OCI-LY7 (cell line): ENCODE measurements around the gene RRP36. TPM values are rescaled to one million over a fixed set of nuclear protein-coding genes. Genes with fewer than 3 reads are reported as not detected.

ENCODE experiments used
- Bru-seq: library from RNA; stranded (reverse); fragments of 400-500 nt; gene quantifications from one replicate; lab custom pipeline; 2021; lab: Mats Ljungman, UMichigan
- BruChase-seq, 2 experiments: library from RNA; stranded (reverse); fragments of 400-500 nt; gene quantifications; one replicate each; lab custom pipeline; 2021; lab: Mats Ljungman, UMichigan
- BruUV-seq: library from RNA; stranded (reverse); fragments of 400-500 nt; replicated peaks from 2 replicates; lab custom pipeline; 2021; lab: Mats Ljungman, UMichigan
- CTCF ChIA-PET: fragments of 300-600 bp; sonication (Branson Sonifier 250); formaldehyde crosslinking; loops from one replicate; lab custom pipeline; 2022; ENCODE audit warnings: antibody characterized with exemption; ENCODE audit not compliant: unreplicated experiment; lab: Charles Lee
- POLR2A ChIA-PET: fragments of 300-600 bp; sonication (Branson Sonifier 250); formaldehyde crosslinking; loops from one replicate; lab custom pipeline; 2022; ENCODE audit warnings: antibody characterized with exemption; lab: Charles Lee
- DNase-seq: peaks from one replicate; pipeline ENCODE4 v3.0.0-alpha.2; 2015; ENCODE audit warnings: low spot score
- H2AFZ ChIP-seq: fragments of 200-600 bp; sonication (generic), shearing (Covaris generic); 2 replicates; pipeline ENCODE4 v1.6.1; 2014; ENCODE audit warnings: mild to moderate bottlenecking, antibody characterized with exemption, low read length, moderate library complexity
- H3K27ac ChIP-seq: fragments of 200-600 bp; sonication (generic); 2 replicates; pipeline ENCODE4 v1.5.1; 2014; ENCODE audit warnings: mixed run types, low read depth, mild to moderate bottlenecking, moderate library complexity, low read length, inconsistent platforms; ENCODE audit not compliant: poor library complexity, severe bottlenecking
- H3K36me3 ChIP-seq: fragments of 200-600 bp; sonication (generic); 2 replicates; pipeline ENCODE4 v1.6.1; 2014; ENCODE audit warnings: mild to moderate bottlenecking, antibody characterized with exemption, low read length, moderate library complexity, mixed read lengths; ENCODE audit not compliant: insufficient read depth
- H3K4me1 ChIP-seq: fragments of 200-600 bp; sonication (generic); 2 replicates; pipeline ENCODE4 v1.5.1; 2014; ENCODE audit warnings: mild to moderate bottlenecking, low read length; ENCODE audit not compliant: insufficient read depth, poor library complexity, severe bottlenecking
- H3K4me2 ChIP-seq: fragments of 200-600 bp; sonication (generic); 2 replicates; pipeline ENCODE4 v1.6.1; 2014; ENCODE audit warnings: mild to moderate bottlenecking, low read length
- H3K4me3 ChIP-seq: fragments of 200-600 bp; sonication (generic); 2 replicates; pipeline ENCODE4 v1.5.1; 2014; ENCODE audit warnings: mild to moderate bottlenecking, low read depth, low read length; ENCODE audit not compliant: poor library complexity, severe bottlenecking
- H3K79me2 ChIP-seq: fragments of 200-600 bp; sonication (generic); 2 replicates; pipeline ENCODE4 v1.6.1; 2016; ENCODE audit warnings: low read depth, mild to moderate bottlenecking, low read length, moderate library complexity, mixed read lengths; ENCODE audit not compliant: insufficient read depth
- H3K9me2 ChIP-seq: fragments of 200-600 bp; sonication (generic); 2 replicates; pipeline ENCODE4 v1.6.1; 2016; ENCODE audit warnings: mild to moderate bottlenecking, low read length, mixed read lengths; ENCODE audit not compliant: insufficient read depth
- H3K9me3 ChIP-seq: fragments of 200-600 bp; sonication (generic); 2 replicates; pipeline ENCODE4 v1.6.1; 2014; ENCODE audit warnings: mild to moderate bottlenecking, mixed run types, low read length, mixed read lengths
- H4K20me1 ChIP-seq: fragments of 200-600 bp; sonication (generic); 2 replicates; pipeline ENCODE4 v1.6.1; 2014; ENCODE audit warnings: mild to moderate bottlenecking, antibody characterized with exemption, low read length, moderate library complexity, mixed read lengths; ENCODE audit not compliant: insufficient read depth
- EZH2phosphoT487 ChIP-seq: fragments of 200-600 bp; sonication (generic); IDR thresholded peaks from 2 replicates; pipeline ENCODE4 v1.6.1; 2018; ENCODE audit warnings: low read depth, borderline replicate concordance, mild to moderate bottlenecking, mixed run types, antibody characterized with exemption, low read length, moderate library complexity, mixed read lengths
- intact Hi-C: fragments of 100-400 bp; cut with micrococcal nuclease; formaldehyde crosslinking; loops from one replicate; pipeline ENCODE4 v1.10.0; 2022; ENCODE audit not compliant: unreplicated experiment
- long read RNA-seq: library from polyadenylated mRNA; stranded (forward); transcript quantifications from one replicate; pipeline ENCODE4 v2.0.0, GENCODE V29; 2022
- total RNA-seq, 2 experiments: library from RNA; depleted of rRNA in 1 of 2; stranded (reverse); fragments of >200 nt in 1 of 2; shearing (Covaris generic) in 1 of 2; gene quantifications; 2 replicates each; pipeline ENCODE4 v1.2.3, GENCODE V29; 2014 to 2022
- TF ChIP-seq, protein P1 (sequence below): fragments of 200-600 bp; sonication (generic); conservative IDR thresholded peaks from 2 replicates; pipeline ENCODE4 v1.5.1; 2014; ENCODE audit warnings: mild to moderate bottlenecking, antibody characterized with exemption, low read length, moderate library complexity, mixed read lengths

RRP36 gene, protein sequence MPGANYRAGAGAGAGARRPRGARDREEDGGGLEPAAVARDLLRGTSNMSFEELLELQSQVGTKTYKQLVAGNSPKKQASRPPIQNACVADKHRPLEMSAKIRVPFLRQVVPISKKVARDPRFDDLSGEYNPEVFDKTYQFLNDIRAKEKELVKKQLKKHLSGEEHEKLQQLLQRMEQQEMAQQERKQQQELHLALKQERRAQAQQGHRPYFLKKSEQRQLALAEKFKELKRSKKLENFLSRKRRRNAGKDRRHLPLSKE
- total RNA-seq (2014; rRNA removed; shearing (Covaris generic)) (61.1 and 72.6 TPM in 2 replicates), total RNA-seq (2022) (66.7 and 75.9 TPM in 2 replicates), Bru-seq, nascent RNA (percentile 76 among the genes with signal in this experiment), BruChase-seq, experiment 1, labeled RNA remaining after a 6-hour chase (percentile 87 among the genes with signal in this experiment), BruChase-seq, experiment 2, labeled RNA remaining after a 2-hour chase (percentile 88 among the genes with signal in this experiment)
- long read RNA-seq, transcript RRP36-201 (7 exons, 1,159 nt): major isoform, 43 of 54 reads
- long read RNA-seq, partial matches to known transcripts: 2 of 54 reads
- long read RNA-seq, other reads (novel, unspliced or antisense): 9 of 54 reads

DNA sequence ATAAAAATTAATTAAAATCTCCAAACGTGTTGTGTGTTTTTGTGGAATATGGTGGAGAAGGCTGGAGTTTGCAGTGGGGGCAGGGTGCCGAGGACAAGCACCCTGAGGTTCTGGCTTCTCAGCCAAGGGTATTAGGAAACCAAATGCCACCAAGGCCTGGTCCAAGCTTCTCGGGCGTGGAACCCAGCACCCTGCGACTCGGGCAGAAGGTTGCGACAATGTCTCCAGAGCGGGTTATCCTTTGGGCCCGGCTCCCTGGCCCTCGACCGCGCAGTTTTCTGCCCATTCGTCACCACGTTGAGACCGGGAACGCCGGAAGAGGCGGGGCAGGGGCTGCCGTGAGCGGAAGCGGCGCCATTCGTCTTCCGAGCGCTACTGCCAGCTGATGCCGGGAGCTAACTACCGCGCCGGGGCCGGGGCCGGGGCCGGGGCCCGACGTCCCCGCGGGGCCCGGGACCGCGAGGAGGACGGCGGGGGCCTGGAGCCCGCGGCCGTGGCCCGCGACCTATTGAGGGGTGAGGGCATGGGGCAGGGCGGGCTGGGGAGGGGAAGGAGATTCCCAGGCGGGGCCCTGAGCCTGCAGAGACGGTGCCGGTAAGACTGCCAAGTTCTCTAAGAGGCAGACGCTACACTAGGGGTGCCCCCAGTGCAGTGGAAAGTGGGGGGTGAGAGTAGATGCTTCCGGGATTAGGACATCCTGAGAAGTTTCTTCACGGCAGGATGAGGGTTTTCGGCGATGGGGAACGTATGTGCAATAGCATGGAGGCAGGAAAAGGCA, at the start of gene RRP36:
Gene RRP36, plus strand, starts transcription at position 354 of the 778 bp plus-strand sequence. Its CDS starts 32 bp downstream, at position 386.
- H3K4me1 ChIP-seq: peaks cover 22% of the 10 kb centered on the region
- POLR2A ChIA-PET: interaction anchor here (0.7 to 1.7 kb wide), 7 partner anchors 12 to 92 kb away, joined by 3 to 7 read pairs (median 5); partner anchors contain the start of genes CNPY3, KLC4, MRPL2 and PEX6

DNA sequence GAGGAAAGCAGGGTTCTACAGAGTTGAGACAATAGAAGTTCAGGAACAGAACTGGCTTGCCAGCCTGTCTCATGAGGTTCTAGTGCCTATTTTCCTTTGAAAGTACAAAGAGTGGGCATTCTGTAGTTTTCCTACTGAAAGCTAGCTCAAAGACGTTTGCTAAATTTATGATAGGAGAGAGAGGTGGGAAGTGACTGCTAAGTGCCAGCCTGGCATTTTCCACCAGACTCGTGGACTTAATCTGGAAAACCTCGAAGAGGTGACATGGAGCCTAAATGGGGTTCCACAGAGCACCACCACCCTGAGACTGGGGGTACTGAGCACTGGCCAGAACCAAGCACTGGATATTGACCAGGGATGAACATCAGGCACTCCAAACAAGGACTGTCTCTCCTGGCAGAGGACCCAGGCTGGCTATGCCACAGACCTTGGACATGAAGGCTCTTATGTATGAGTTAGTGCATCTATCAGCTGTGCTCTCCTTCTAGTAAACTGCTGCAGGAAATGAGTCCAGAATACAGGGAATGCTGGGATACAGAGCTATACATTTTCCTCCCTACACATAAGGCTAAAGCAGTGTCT, 49.6 kb upstream of the RRP36 start:
- Histone ChIP-seq H2AFZ (no peak overlapping the region), H3K4me2 (no peak overlapping the region)

More for the DNA sequence above, at the start of gene RRP36:
- DNase-seq: peak; percentile 80
- H3K27ac ChIP-seq: peak within 1 kb of the TSS; percentile 80
- peaks cover 76% of the 10 kb centered on the region for H3K36me3 ChIP-seq
- no peaks in the 10 kb centered on the region for H3K9me3 ChIP-seq
- CTCF ChIA-PET: interaction anchor here (0.6 kb wide), 1 partner anchor 402 kb away, joined by 3 read pairs; no protein-coding TSS in a partner anchor
- no peaks in the 10 kb centered on the region for H4K20me1 ChIP-seq
- peak within 1 kb of the TSS; percentile 78 for H2AFZ ChIP-seq
- H3K79me2 ChIP-seq: peaks cover 35% of the 10 kb centered on the region
- H3K4me3 ChIP-seq: peak within 1 kb of the TSS; percentile 99
- H3K4me2 ChIP-seq: peak within 1 kb of the TSS; percentile 83
- TF ChIP-seq EZH2phosphoT487: no peak
- TF ChIP-seq, protein P1, sequence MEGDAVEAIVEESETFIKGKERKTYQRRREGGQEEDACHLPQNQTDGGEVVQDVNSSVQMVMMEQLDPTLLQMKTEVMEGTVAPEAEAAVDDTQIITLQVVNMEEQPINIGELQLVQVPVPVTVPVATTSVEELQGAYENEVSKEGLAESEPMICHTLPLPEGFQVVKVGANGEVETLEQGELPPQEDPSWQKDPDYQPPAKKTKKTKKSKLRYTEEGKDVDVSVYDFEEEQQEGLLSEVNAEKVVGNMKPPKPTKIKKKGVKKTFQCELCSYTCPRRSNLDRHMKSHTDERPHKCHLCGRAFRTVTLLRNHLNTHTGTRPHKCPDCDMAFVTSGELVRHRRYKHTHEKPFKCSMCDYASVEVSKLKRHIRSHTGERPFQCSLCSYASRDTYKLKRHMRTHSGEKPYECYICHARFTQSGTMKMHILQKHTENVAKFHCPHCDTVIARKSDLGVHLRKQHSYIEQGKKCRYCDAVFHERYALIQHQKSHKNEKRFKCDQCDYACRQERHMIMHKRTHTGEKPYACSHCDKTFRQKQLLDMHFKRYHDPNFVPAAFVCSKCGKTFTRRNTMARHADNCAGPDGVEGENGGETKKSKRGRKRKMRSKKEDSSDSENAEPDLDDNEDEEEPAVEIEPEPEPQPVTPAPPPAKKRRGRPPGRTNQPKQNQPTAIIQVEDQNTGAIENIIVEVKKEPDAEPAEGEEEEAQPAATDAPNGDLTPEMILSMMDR: no peak
- intact Hi-C loops: no loop called here
- H3K9me2 ChIP-seq: no peaks in the 10 kb centered on the region
- BruUV-seq: no TSS peak

More for the DNA sequence above, 49.6 kb upstream of the RRP36 start:
- no peak overlapping the region for H3K27ac ChIP-seq
- BruUV-seq: no TSS peak
- ChIA-PET POLR2A (interaction anchor here (1.8 kb wide), 1 partner anchor 12 kb away, joined by 9 read pairs; the partner anchor contains the start of gene PPP2R5D), CTCF (no interaction called here)
- no peaks in the 10 kb centered on the region for H3K9me3 ChIP-seq
- peaks cover under 1% of the 10 kb centered on the region for H3K4me1 ChIP-seq
- H3K9me2 ChIP-seq: no peaks in the 10 kb centered on the region
- peaks cover 4% of the 10 kb centered on the region; the same call in 1 of the 2 replicates for H3K79me2 ChIP-seq
- intact Hi-C loops: no loop called here
- TF ChIP-seq, protein P1: no peak
- no peak for TF ChIP-seq EZH2phosphoT487
- no peaks in the 10 kb centered on the region for H4K20me1 ChIP-seq
- no peak overlapping the region for H3K4me3 ChIP-seq
- H3K36me3 ChIP-seq: peaks cover 27% of the 10 kb centered on the region
- DNase-seq: no peak
